Measurements from ENCODE around the gene KIF17. TPM values are rescaled to one million over a fixed set of nuclear protein-coding genes. Genes with fewer than 3 reads are reported as not detected.
A peak's percentile ranks its signal among the peaks of the same experiment; 100 is the strongest.
"Not testable (repeated sequence)": the region's sequence is repeated elsewhere in the genome, so short reads cannot be mapped to it uniquely, and the experiment has no call there.

KIF17 gene
- total RNA-seq, 1 donor from 2014 or later: 4.6 TPM

GRCh38 chr1:20721117-20722061, 3.6 kb upstream of the KIF17 start:
- Histone ChIP-seq H3K27me3 (peaks cover 10% of the 10 kb centered on the region), H3K4me3 (no peak overlapping the region), H3K36me3 (no peaks in the 10 kb centered on the region), H3K4me1 (peaks cover 4% of the 10 kb centered on the region), H3K9me3 (no peaks in the 10 kb centered on the region), H3K27ac (no peak overlapping the region)
- no peak for ATAC-seq
- no peak for TF ChIP-seq CTCF (IDR thresholded peaks at IDR 0.05)
- intact Hi-C loops (cut with DNase I): no loop called here
- DNase-seq: peak; percentile 57

- Histone ChIP-seq H3K27me3 (peaks cover 15% of the 10 kb centered on the region), H3K4me3 (no peak overlapping the region), H3K9me3 (no peaks in the 10 kb centered on the region), H3K36me3 (no peaks in the 10 kb centered on the region), H3K27ac (no peak overlapping the region), H3K4me1 (peaks cover 4% of the 10 kb centered on the region)
- ATAC-seq: no peak
- no peak for TF ChIP-seq CTCF (IDR thresholded peaks at IDR 0.05)
- intact Hi-C loops (cut with DNase I): no loop called here
- DNase-seq: peak; percentile 37
Measured at GRCh38 chr1:20720631-20721091, 2.9 kb upstream of the KIF17 start.

- DNase-seq (peak; percentile 13), ATAC-seq (no peak)
- no peak for TF ChIP-seq CTCF (IDR thresholded peaks at IDR 0.05)
- peaks cover 4% of the 10 kb centered on the region for H3K4me1 ChIP-seq
- no peak overlapping the region for H3K4me3 ChIP-seq
- no peak overlapping the region for H3K27ac ChIP-seq
- H3K36me3 ChIP-seq: no peaks in the 10 kb centered on the region
- H3K27me3 ChIP-seq: peaks cover 22% of the 10 kb centered on the region
- intact Hi-C loops (cut with DNase I): no loop called here
- H3K9me3 ChIP-seq: no peaks in the 10 kb centered on the region
Measured at GRCh38 chr1:20719871-20720620, 2.2 kb upstream of the KIF17 start.

- Histone ChIP-seq H3K27ac (no peak overlapping the region), H3K4me3 (no peak overlapping the region), H3K9me3 (no peaks in the 10 kb centered on the region), H3K36me3 (no peaks in the 10 kb centered on the region), H3K27me3 (peaks cover 24% of the 10 kb centered on the region), H3K4me1 (peaks cover 4% of the 10 kb centered on the region)
- DNase-seq (peak; percentile 30), ATAC-seq (no peak)
- intact Hi-C loops (cut with DNase I): no loop called here
- TF ChIP-seq CTCF (IDR thresholded peaks at IDR 0.05): no peak
Measured at GRCh38 chr1:20719261-20719660, 1.5 kb upstream of the KIF17 start.

- H3K27ac ChIP-seq; intact Hi-C loops (cut with DNase I): not testable (repeated sequence)
Measured at GRCh38 chr1:20718343-20718882, 606 bp upstream of the KIF17 start.

More at GRCh38 chr1:20718343-20718882, 606 bp upstream of the KIF17 start:
- not testable (repeated sequence) for H3K36me3 ChIP-seq, H3K4me1 ChIP-seq, H3K9me3 ChIP-seq, ATAC-seq
- DNase-seq: peak; percentile 19
- Histone ChIP-seq H3K4me3 (peak overlapping the region; percentile 44), H3K27me3 (peaks cover 24% of the 10 kb centered on the region)

Data from upper lobe of right lung (tissue), 1 donor.